Common myeloid progenitor, CD34-positive (primary cell): ENCODE results near the gene BRD1.

ENCODE experiments used
- CTCF ChIA-PET: fragments of 350-600 bp; sonication (Branson Sonifier 250); formaldehyde crosslinking; loops from one replicate; lab custom pipeline; 2021; ENCODE audit warnings: antibody characterized with exemption; lab: Charles Lee
- POLR2A ChIA-PET: fragments of 350-600 bp; sonication (Branson Sonifier 250); formaldehyde crosslinking; loops from one replicate; lab custom pipeline; 2021; ENCODE audit warnings: antibody characterized with exemption; lab: Charles Lee
- DNase-seq, 3 donors: peaks; one replicate each; pipeline versions ENCODE4 v3.0.0 to v3.0.0-alpha.2; 2013
- H3K27ac ChIP-seq, 2 experiments: 1 replicate in 1 of 2; 2 replicates in 1 of 2; pipeline ENCODE4 v1.7.0; 2013; ENCODE audit warnings: inconsistent platforms in 2 of 2, low read length in 2 of 2, mild to moderate bottlenecking in 2 of 2, low read depth in 1 of 2, moderate library complexity in 1 of 2; ENCODE audit not compliant: severe bottlenecking in 2 of 2, insufficient read depth in 1 of 2, poor library complexity in 1 of 2
- H3K27me3 ChIP-seq, 5 experiments: replicated peaks in 2 of 5; 1 replicate in 3 of 5; 2 replicates in 2 of 5; pipeline versions ENCODE4 v1.6.1 to v1.7.0; 2013; ENCODE audit warnings: low read length in 4 of 5, mild to moderate bottlenecking in 2 of 5, moderate library complexity in 2 of 5, inconsistent platforms in 1 of 5; ENCODE audit not compliant: insufficient read depth in 5 of 5, control insufficient read depth in 4 of 5
- H3K36me3 ChIP-seq, 4 experiments: 1 replicate in 2 of 4; 2 replicates in 2 of 4; pipeline versions ENCODE4 v1.6.1 to v1.7.0; 2013; ENCODE audit warnings: low read length in 3 of 4, control low read depth in 1 of 4, mild to moderate bottlenecking in 1 of 4; ENCODE audit not compliant: control insufficient read depth in 4 of 4, insufficient read depth in 4 of 4
- H3K4me1 ChIP-seq, 4 experiments: 1 replicate in 3 of 4; 2 replicates in 1 of 4; pipeline versions ENCODE4 v1.6.1 to v1.7.1; 2013; ENCODE audit warnings: low read length in 3 of 4, mild to moderate bottlenecking in 3 of 4, control low read depth in 1 of 4, inconsistent platforms in 1 of 4, moderate library complexity in 1 of 4; ENCODE audit not compliant: control insufficient read depth in 4 of 4, insufficient read depth in 4 of 4; ENCODE audit errors: control extremely low read depth in 1 of 4
- H3K4me3 ChIP-seq, 7 experiments: 1 replicate in 4 of 7; 2 replicates in 3 of 7; pipeline versions ENCODE4 v1.5.1 to v1.7.0; 2013; ENCODE audit warnings: mild to moderate bottlenecking in 7 of 7, low read length in 6 of 7, moderate library complexity in 6 of 7, inconsistent platforms in 2 of 7, low read depth in 2 of 7, control low read depth in 1 of 7; ENCODE audit not compliant: insufficient read depth in 4 of 7, control insufficient read depth in 1 of 7; ENCODE audit errors: extremely low read depth in 1 of 7
- H3K9me3 ChIP-seq, 5 experiments: 1 replicate in 4 of 5; 2 replicates in 1 of 5; pipeline versions ENCODE4 v1.6.1 to v1.7.1; 2013; ENCODE audit warnings: low read length in 4 of 5, mild to moderate bottlenecking in 2 of 5, inconsistent platforms in 1 of 5, low read depth in 1 of 5, moderate library complexity in 1 of 5; ENCODE audit not compliant: control insufficient read depth in 4 of 5, insufficient read depth in 2 of 5; ENCODE audit errors: control extremely low read depth in 1 of 5
- WGBS: methylation state at CpG from one replicate; pipeline ENCODE4 v1.1.5; 2013; ENCODE audit not compliant: insufficient coverage; 5-methylcytosine and 5-hydroxymethylcytosine counted together

BRD1 gene

DNA sequence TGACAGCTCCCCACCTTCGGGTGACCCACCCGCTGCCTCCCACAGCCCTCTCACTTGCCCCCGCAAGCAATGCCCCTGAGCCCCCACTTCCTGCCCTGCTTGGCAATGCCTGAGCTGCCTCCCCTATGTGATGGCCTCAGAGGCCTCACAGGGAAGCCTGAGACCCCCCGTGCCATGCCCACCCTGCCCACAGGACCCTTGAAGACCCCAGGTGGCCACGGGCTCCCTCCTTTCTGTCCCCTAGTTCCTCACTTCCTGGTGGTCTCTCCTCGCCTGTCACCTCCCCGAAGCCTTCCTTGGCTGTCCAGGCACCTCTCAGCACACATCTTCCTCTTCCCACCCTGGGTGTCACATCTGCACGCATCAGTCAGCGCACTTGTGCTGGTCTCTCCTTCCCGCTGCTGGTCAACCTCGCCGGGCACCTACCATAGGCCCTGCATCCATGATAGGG lies 90.5 kb downstream of the BRD1 start:
- no peak for DNase-seq
- ChIA-PET CTCF (interaction anchor here (1.0 kb wide), 1 partner anchor 16 kb away, joined by 3 read pairs; no protein-coding TSS in a partner anchor), POLR2A (interaction anchor here (0.6 kb wide), 1 partner anchor 9 kb away, joined by 3 read pairs; no protein-coding TSS in a partner anchor)
- no peak overlapping the region for H3K27ac ChIP-seq
- H3K4me3 ChIP-seq = no peak overlapping the region
- 92% methylated on average over 7 of the region's 12 CpGs for WGBS
- H3K4me1 ChIP-seq = no peaks in the 10 kb centered on the region
- H3K36me3 ChIP-seq = no peaks in the 10 kb centered on the region
- no peaks in the 10 kb centered on the region for H3K27me3 ChIP-seq
- peaks cover 0 to 22% (median 11%) of the 10 kb centered on the region in 5 experiments for H3K9me3 ChIP-seq

GRCh38 chr22:49736538-49736937 lies 91.1 kb downstream of the BRD1 start:
- peaks cover 0 to 22% (median 11%) of the 10 kb centered on the region in 5 experiments for H3K9me3 ChIP-seq
- H3K36me3 ChIP-seq = no peaks in the 10 kb centered on the region
- CTCF ChIA-PET = no interaction called here
- DNase-seq = no peak
- no peak overlapping the region for H3K27ac ChIP-seq
- WGBS = 92% methylated on average over 1 of the region's 5 CpGs
- no peak overlapping the region for H3K4me3 ChIP-seq
- POLR2A ChIA-PET = interaction anchor here (0.6 kb wide), 1 partner anchor 9 kb away, joined by 3 read pairs; no protein-coding TSS in a partner anchor
- H3K27me3 ChIP-seq = no peaks in the 10 kb centered on the region
- no peaks in the 10 kb centered on the region for H3K4me1 ChIP-seq

GRCh38 chr22:49735901-49736421 lies 91.7 kb downstream of the BRD1 start:
- CTCF ChIA-PET = no interaction called here
- no peak overlapping the region for H3K27ac ChIP-seq
- H3K4me1 ChIP-seq = no peaks in the 10 kb centered on the region
- WGBS = 88% methylated on average over 9 of the region's 13 CpGs
- H3K9me3 ChIP-seq = peaks cover 0 to 22% (median 11%) of the 10 kb centered on the region in 5 experiments
- no peaks in the 10 kb centered on the region for H3K27me3 ChIP-seq
- POLR2A ChIA-PET = no interaction called here
- no peaks in the 10 kb centered on the region for H3K36me3 ChIP-seq
- no peak overlapping the region for H3K4me3 ChIP-seq
- no peak for DNase-seq

DNA sequence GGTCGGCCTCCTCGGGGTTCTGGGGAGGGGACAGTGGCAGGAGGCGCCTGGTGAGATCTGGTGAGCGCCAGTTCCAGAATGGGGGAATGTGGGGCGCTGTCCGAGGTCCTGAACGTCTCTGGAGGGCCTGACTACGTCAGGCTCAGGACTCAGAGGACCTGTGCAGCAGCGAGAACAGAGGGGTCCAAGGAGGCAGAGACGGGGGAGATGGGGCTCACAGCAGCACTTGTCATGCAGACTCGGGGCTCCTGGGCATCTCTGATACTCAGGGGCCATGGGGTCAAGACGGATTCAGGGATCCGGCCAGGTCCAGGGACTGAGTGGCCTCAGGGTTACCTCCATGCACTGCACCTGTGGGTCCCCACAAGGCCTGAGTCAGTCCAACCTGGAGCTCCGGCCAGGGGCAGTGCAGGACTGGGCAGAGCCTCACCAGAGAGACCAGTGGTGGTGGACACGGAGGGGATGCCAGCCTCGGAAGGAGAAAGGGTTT lies 92.2 kb downstream of the BRD1 start:
- H3K36me3 ChIP-seq = no peaks in the 10 kb centered on the region
- H3K27ac ChIP-seq = no peak overlapping the region
- no peak overlapping the region for H3K4me3 ChIP-seq
- WGBS = 61% methylated on average over 16 of the region's 16 CpGs
- DNase-seq = peak in 2 of 3 donors; percentile 41 to 51
- peaks cover 0 to 22% (median 11%) of the 10 kb centered on the region in 5 experiments for H3K9me3 ChIP-seq
- no peaks in the 10 kb centered on the region for H3K4me1 ChIP-seq
- no peaks in the 10 kb centered on the region for H3K27me3 ChIP-seq
- CTCF ChIA-PET = no interaction called here
- POLR2A ChIA-PET = no interaction called here

DNA sequence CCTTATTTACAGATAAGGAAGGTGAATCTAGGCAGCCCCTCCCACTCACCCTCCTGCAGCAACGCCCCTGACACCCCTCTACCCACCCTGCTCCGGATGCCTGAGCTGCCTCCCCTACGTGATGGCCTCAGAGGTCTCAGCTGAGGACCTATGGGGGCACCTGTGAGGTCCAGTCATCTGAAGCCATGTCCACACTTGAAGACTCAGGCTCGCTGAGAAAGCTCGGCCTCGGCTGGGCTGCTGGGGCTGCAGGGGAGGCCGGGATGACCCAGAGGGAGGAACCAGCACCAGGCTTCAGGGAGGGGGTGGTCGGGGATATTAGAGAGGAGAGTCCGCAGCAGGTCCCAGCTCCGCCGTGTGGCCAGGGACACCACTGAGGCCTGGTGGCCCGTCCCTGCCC lies 92.8 kb downstream of the BRD1 start:
- Histone ChIP-seq H3K9me3 (peaks cover 0 to 18% (median 8%) of the 10 kb centered on the region in 5 experiments), H3K4me3 (no peak overlapping the region), H3K36me3 (no peaks in the 10 kb centered on the region), H3K27ac (no peak overlapping the region), H3K4me1 (no peaks in the 10 kb centered on the region), H3K27me3 (no peaks in the 10 kb centered on the region)
- CTCF ChIA-PET = no interaction called here
- POLR2A ChIA-PET = interaction anchor here (0.6 kb wide), 1 partner anchor 360 kb away, joined by 4 read pairs; no protein-coding TSS in a partner anchor
- 91% methylated on average over 4 of the region's 12 CpGs for WGBS
- DNase-seq = no peak

- H3K36me3 ChIP-seq = no peaks in the 10 kb centered on the region
- H3K27ac ChIP-seq = no peak overlapping the region
- no peaks in the 10 kb centered on the region for H3K27me3 ChIP-seq
- peaks cover 0 to 2% (median 0%) of the 10 kb centered on the region in 4 experiments for H3K4me1 ChIP-seq
- ChIA-PET CTCF (interaction anchor here (0.8 kb wide), 1 partner anchor 9 kb away, joined by 3 read pairs; no protein-coding TSS in a partner anchor), POLR2A (interaction anchor here (0.6 kb wide), 1 partner anchor 359 kb away, joined by 4 read pairs; no protein-coding TSS in a partner anchor)
- H3K9me3 ChIP-seq = peaks cover 0 to 18% (median 8%) of the 10 kb centered on the region in 5 experiments
- DNase-seq = no peak
- WGBS = 92% methylated on average over 7 of the region's 11 CpGs
- no peak overlapping the region for H3K4me3 ChIP-seq
These were observed 93.3 kb downstream of the BRD1 start for GRCh38 chr22:49734390-49734789.

- WGBS = 74% methylated on average over 4 of the region's 7 CpGs
- no peak overlapping the region for H3K27ac ChIP-seq
- H3K27me3 ChIP-seq = no peaks in the 10 kb centered on the region
- no peaks in the 10 kb centered on the region for H3K36me3 ChIP-seq
- peaks cover 5 to 8% (median 6%) of the 10 kb centered on the region in 4 experiments for H3K4me1 ChIP-seq
- peaks cover 0 to 13% (median 3%) of the 10 kb centered on the region in 5 experiments for H3K9me3 ChIP-seq
- ChIA-PET POLR2A (no interaction called here), CTCF (interaction anchor here (0.8 kb wide), 1 partner anchor 9 kb away, joined by 3 read pairs; no protein-coding TSS in a partner anchor)
- H3K4me3 ChIP-seq = no peak overlapping the region
- DNase-seq = no peak
These were observed 94.0 kb downstream of the BRD1 start for GRCh38 chr22:49733631-49734030.
